Kidney (tissue), 14 donors: ENCODE results near the gene DNAJC15. TPM values are rescaled to one million over a fixed set of nuclear protein-coding genes. Genes with fewer than 3 reads are reported as not detected.

ENCODE experiments used
- DNase-seq, 5 donors: peaks; one replicate each; pipeline ENCODE4 v3.0.0-alpha.2; 2013 to 2020
- FAIRE-seq: peaks from 2 replicates; lab custom pipeline; 2012; peaks lifted over from hg19 to GRCh38; lab: Jason Lieb, UNC
- H3K27ac ChIP-seq, 2 donors: one replicate each; pipeline ENCODE4 v1.7.0; 2013; ENCODE audit warnings: low read depth in 2 of 2, low read length in 2 of 2, inconsistent platforms in 1 of 2
- H3K27me3 ChIP-seq: one replicate; pipeline ENCODE4 v1.7.1; 2013; ENCODE audit warnings: low read length, inconsistent platforms; ENCODE audit not compliant: control insufficient read depth, insufficient read depth
- H3K36me3 ChIP-seq, 3 donors: one replicate each; pipeline versions ENCODE4 v1.7.0 to v1.7.1; 2013; ENCODE audit warnings: low read length in 3 of 3, control low read depth in 1 of 3, inconsistent platforms in 1 of 3; ENCODE audit not compliant: insufficient read depth in 3 of 3, control insufficient read depth in 2 of 3
- H3K4me1 ChIP-seq, 3 donors: one replicate each; pipeline versions ENCODE4 v1.7.0 to v1.7.1; 2013; ENCODE audit warnings: low read length in 3 of 3, inconsistent platforms in 1 of 3, low read depth in 1 of 3; ENCODE audit not compliant: control insufficient read depth in 2 of 3, insufficient read depth in 2 of 3
- H3K4me3 ChIP-seq, 3 donors: one replicate each; pipeline versions ENCODE4 v1.7.0 to v1.8.1; 2013; ENCODE audit warnings: low read length in 3 of 3, control low read depth in 1 of 3, inconsistent platforms in 1 of 3
- H3K9ac ChIP-seq, 3 donors: one replicate each; pipeline versions ENCODE4 v1.7.0 to v1.7.1; 2013; ENCODE audit warnings: low read length in 3 of 3, control low read depth in 1 of 3, inconsistent platforms in 1 of 3
- H3K9me3 ChIP-seq, 3 donors: one replicate each; pipeline versions ENCODE4 v1.7.0 to v1.7.1; 2013; ENCODE audit warnings: low read length in 3 of 3, control low read depth in 1 of 3, inconsistent platforms in 1 of 3; ENCODE audit not compliant: control insufficient read depth in 2 of 3, insufficient read depth in 1 of 3
- intact Hi-C: fragments of 100-400 bp; cut with DNase I; formaldehyde crosslinking; loops from one replicate; pipeline ENCODE4 v1.11.1; 2022
- polyA plus RNA-seq: library from polyadenylated mRNA; stranded (reverse); fragments of 350-450 nt; fragmentation: Illumina TruSeq; extraction: RNeasy Lipid Tissue Mini Kit (QIAGEN cat#74804); gene quantifications from one replicate; pipeline ENCODE4 v1.2.3, GENCODE V29; 2014; ENCODE audit warnings: low read depth, low replicate concordance; ENCODE audit not compliant: insufficient read depth
- total RNA-seq: library from RNA; stranded (reverse); fragmentation: NEBNext Ultra II Directional; extraction: Animal tissue kit (Norgen Biotek cat#: 25700); gene quantifications from one replicate; pipeline ENCODE4 v1.2.1, GENCODE V29; 2021
- TF ChIP-seq, protein P1 (sequence below): IDR thresholded peaks from 3 replicates; pipeline ENCODE4 v1.5.1; 2012; ENCODE audit warnings: mild to moderate bottlenecking, moderate library complexity, borderline replicate concordance; ENCODE audit not compliant: insufficient read depth; ENCODE audit errors: extremely low read depth
- donor health status: control.
- donor health status: control.
- donor health status: control.
- donor health status: control.
- donor health status: control.
- donor health status: DM: yes; HTN: yes; CAD: no.
- donor health status: Normal renal cell carcinoma (clear cell type).

DNAJC15 gene
- total and polyA plus RNA-seq, 2 donors from 2014 or later = 18.8 to 31.0 TPM

DNA sequence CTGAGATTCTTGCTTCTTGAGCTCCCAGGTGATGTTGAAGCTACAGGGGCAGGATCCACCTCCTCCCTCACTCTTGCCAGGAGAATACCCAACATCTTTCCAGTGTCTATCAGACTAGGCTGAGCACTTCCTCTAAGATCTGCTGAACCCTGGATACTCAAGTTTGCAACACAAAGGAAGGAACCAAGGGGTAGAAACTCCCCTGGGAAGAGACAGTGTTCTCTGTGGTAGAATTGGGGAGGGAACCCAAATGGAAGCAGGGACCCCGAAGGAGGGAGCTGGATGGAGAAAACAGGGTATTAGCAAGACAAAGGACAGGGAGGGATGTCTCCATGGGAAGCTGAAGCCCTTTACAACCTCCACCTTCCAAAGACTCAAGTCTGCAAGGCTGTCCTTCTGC, 117.6 kb downstream of the DNAJC15 start:
- Histone ChIP-seq H3K27me3 (no peaks in the 10 kb centered on the region), H3K4me3 (no peak overlapping the region), H3K9me3 (no peaks in the 10 kb centered on the region), H3K4me1 (no peaks in the 10 kb centered on the region), H3K36me3 (no peaks in the 10 kb centered on the region), H3K27ac (no peak overlapping the region), H3K9ac (no peak overlapping the region)
- no peak for FAIRE-seq
- TF ChIP-seq, protein P1, sequence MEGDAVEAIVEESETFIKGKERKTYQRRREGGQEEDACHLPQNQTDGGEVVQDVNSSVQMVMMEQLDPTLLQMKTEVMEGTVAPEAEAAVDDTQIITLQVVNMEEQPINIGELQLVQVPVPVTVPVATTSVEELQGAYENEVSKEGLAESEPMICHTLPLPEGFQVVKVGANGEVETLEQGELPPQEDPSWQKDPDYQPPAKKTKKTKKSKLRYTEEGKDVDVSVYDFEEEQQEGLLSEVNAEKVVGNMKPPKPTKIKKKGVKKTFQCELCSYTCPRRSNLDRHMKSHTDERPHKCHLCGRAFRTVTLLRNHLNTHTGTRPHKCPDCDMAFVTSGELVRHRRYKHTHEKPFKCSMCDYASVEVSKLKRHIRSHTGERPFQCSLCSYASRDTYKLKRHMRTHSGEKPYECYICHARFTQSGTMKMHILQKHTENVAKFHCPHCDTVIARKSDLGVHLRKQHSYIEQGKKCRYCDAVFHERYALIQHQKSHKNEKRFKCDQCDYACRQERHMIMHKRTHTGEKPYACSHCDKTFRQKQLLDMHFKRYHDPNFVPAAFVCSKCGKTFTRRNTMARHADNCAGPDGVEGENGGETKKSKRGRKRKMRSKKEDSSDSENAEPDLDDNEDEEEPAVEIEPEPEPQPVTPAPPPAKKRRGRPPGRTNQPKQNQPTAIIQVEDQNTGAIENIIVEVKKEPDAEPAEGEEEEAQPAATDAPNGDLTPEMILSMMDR = no peak
- intact Hi-C loops = no loop called here
- DNase-seq = no peak

DNA sequence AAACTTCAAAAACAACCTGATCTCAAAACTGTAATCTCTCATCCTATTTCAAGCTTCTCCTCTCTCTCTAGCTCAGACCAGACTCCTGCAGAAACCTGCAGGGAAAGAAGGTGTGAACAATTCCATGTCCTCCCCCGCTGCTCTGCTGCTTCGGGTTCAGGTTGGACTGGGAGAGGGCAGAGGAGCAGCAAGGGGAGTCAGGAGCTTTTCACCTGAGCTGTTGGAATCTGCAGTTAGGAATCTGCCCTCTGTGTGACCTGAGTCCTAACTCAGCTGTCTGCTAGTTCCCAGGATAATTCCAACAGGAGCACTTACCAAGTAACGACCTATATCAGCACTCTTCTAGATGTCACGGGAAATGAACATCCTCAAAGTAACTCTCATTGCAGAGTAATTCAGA, 118.3 kb downstream of the DNAJC15 start:
- TF ChIP-seq, protein P1 = no peak
- intact Hi-C loops = no loop called here
- Histone ChIP-seq H3K27me3 (no peaks in the 10 kb centered on the region), H3K4me1 (no peaks in the 10 kb centered on the region), H3K9me3 (no peaks in the 10 kb centered on the region), H3K27ac (no peak overlapping the region), H3K9ac (no peak overlapping the region), H3K36me3 (no peaks in the 10 kb centered on the region), H3K4me3 (no peak overlapping the region)
- DNase-seq (peak in 2 of 5 donors; percentile 26 to 51), FAIRE-seq (no peak)

DNA sequence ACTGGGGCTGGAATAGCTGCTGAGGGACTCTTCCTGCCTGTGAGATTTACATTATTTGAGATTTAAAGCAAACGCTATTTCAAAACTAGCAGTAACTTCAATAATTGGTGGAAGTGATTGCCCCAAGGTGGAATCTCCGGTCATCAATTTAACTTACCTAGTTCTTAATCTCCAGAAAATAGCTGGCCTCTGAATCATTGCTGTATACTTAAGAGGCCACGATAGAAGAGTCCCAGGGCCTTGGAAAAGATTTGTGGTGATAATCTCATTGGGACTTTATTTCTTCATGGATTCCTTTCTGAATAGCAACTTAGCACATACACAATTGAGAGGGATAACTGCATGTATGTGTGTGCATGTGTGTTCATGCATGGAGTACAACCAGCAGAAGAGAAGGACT, 120.2 kb downstream of the DNAJC15 start:
- FAIRE-seq = no peak

More for the DNA sequence above, 120.2 kb downstream of the DNAJC15 start:
- Histone ChIP-seq H3K9me3 (no peaks in the 10 kb centered on the region), H3K27me3 (no peaks in the 10 kb centered on the region), H3K9ac (no peak overlapping the region), H3K36me3 (no peaks in the 10 kb centered on the region), H3K4me1 (no peaks in the 10 kb centered on the region), H3K27ac (no peak overlapping the region), H3K4me3 (no peak overlapping the region)
- intact Hi-C loops = no loop called here
- DNase-seq = no peak
- TF ChIP-seq, protein P1 = no peak
